ENCODE data around the gene MC4R. TPM values are rescaled to one million over a fixed set of nuclear protein-coding genes. Genes with fewer than 3 reads are reported as not detected.

Gene MC4R
- total and polyA plus RNA-seq, 2 of the 4 experiments (the other 2 are of a cell fraction), result 0.14 to 0.18 TPM

DNA sequence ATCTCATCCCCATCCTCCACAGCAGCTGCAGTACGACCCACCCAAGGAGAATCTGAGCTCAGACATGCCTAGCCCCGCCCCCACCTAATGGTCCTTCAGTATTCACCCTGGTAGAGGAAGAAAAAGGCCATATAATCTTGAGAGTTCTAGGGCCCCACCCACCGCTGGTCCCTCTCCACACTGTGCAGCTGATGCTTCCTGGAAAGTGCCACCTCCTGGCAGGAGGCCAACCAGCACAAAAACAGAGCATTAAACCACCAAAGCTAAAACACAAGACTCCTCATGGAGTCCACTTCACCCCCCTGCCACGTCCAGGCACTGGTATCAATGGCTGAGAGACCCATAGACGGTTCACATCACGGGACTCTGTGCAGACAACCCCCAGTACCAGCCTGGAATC, 40.7 kb downstream of the MC4R start:
- Histone ChIP-seq H3K9ac (ENCODE audit: low read depth, low read length) (no peak overlapping the region), H4K8ac (ENCODE audit: low read depth in 2 of 2, low read length in 2 of 2) (no peak overlapping the region), H2BK5ac (ENCODE audit: low read depth, low read length, poor library complexity, severe bottlenecking) (no peak overlapping the region), H3K4ac (ENCODE audit: low read depth, low read length) (no peak overlapping the region), H3K9me1 (ENCODE audit: insufficient read depth, low read length) (no peaks in the 10 kb centered on the region), H2BK15ac (ENCODE audit: low read depth, low read length) (no peak overlapping the region), H3K27ac (ENCODE audit: insufficient read depth, low read length) (no peak overlapping the region), H3K36me3 (ENCODE audit: control insufficient read depth, insufficient read depth, low read length) (no peaks in the 10 kb centered on the region), H2BK120ac (ENCODE audit: low read depth, low read length) (no peak overlapping the region), H3K56ac (ENCODE audit: extremely low read depth, insufficient read depth, low read length) (no peak overlapping the region), H2AFZ (replicated peaks; ENCODE audit: low read length, poor library complexity) (no peak overlapping the region), H3K23ac (ENCODE audit: low read depth, low read length) (no peak overlapping the region), H2BK20ac (ENCODE audit: low read depth, low read length) (no peak overlapping the region), H4K20me1 (ENCODE audit: insufficient read depth, low read length) (no peaks in the 10 kb centered on the region), H2AK9ac (replicated peaks; ENCODE audit: low read depth, low read length, poor library complexity) (no peak overlapping the region), H4K91ac (ENCODE audit: insufficient read depth, low read depth, low read length) (no peak overlapping the region), H3K18ac (ENCODE audit: low read depth, low read length) (no peak overlapping the region), H3K79me1 (ENCODE audit: low read depth in 1 of 2, low read length in 2 of 2) (no peaks in the 10 kb centered on the region), H3K4me2 (ENCODE audit: low read depth, low read length) (no peak overlapping the region), H2AK5ac (ENCODE audit: low read depth, low read length) (no peak overlapping the region), H3K14ac (replicated peaks; ENCODE audit: low read depth, low read length) (no peak overlapping the region), H4K5ac (ENCODE audit: low read depth, low read length) (no peak overlapping the region), H3K27me3 (ENCODE audit: control insufficient read depth, insufficient read depth, low read length) (no peaks in the 10 kb centered on the region), H3K4me3 (ENCODE audit: insufficient read depth, low read depth, low read length) (no peak overlapping the region), H3K9me3 (ENCODE audit: control insufficient read depth, insufficient read depth, low read length) (no peaks in the 10 kb centered on the region), H3K4me1 (ENCODE audit: control insufficient read depth, insufficient read depth, low read length) (no peaks in the 10 kb centered on the region)
- DNase-seq, result no peak
- CTCF ChIA-PET, result no interaction called here
- no peak for ATAC-seq (ENCODE audit: low read depth)
- BruUV-seq (replicated peaks), result no TSS peak
- dilution Hi-C loops (cut with HindIII; ENCODE audit: low sequenced_read_pairs, unreplicated experiment), result no loop called here
- POLR2A ChIA-PET (ENCODE audit: unreplicated experiment), result no interaction called here
- in situ Hi-C loops (cut with MboI; ENCODE audit: low sequenced_read_pairs), result no loop called here
- no CpG with 5 or more reads among the region's 6 CpGs for WGBS, 2 experiments (ENCODE audit: extremely low coverage in 2 of 2, insufficient read length in 1 of 2)
- intact Hi-C loops (cut with micrococcal nuclease), result no loop called here
- TF ChIP-seq RFX5 (IDR thresholded peaks at IDR 0.05; ENCODE audit: low read depth, low read length) (no peak), RCOR1 (IDR thresholded peaks at IDR 0.05; ENCODE audit: insufficient replicate concordance, low read length) (no peak), MAFK (IDR thresholded peaks at IDR 0.05; ENCODE audit: low read depth, low read length) (no peak), BHLHE40 (IDR thresholded peaks at IDR 0.05; ENCODE audit: low read depth, low read length) (no peak), CHD1 (IDR thresholded peaks at IDR 0.05; ENCODE audit: low read depth, low read length) (no peak), CTCF (conservative IDR thresholded peaks at IDR 0.05; ENCODE audit: low read depth, low read length) (no peak), POLR2A (IDR thresholded peaks at IDR 0.05; ENCODE audit: low read depth, low read length) (no peak), RAD21 (IDR thresholded peaks at IDR 0.05; ENCODE audit: low read length) (no peak), FOS (IDR thresholded peaks at IDR 0.05; ENCODE audit: low read depth, low read length) (no peak), ELK1 (IDR thresholded peaks at IDR 0.05; ENCODE audit: borderline replicate concordance, low read depth, low read length) (no peak), NFE2L2 (IDR thresholded peaks at IDR 0.05; ENCODE audit: low read depth, low read length) (no peak), SMC3 (IDR thresholded peaks at IDR 0.05; ENCODE audit: low read depth, low read length) (no peak), MAZ (IDR thresholded peaks at IDR 0.05; ENCODE audit: borderline replicate concordance, low read depth, low read length) (no peak)
- TF ChIP-seq, protein P1, sequence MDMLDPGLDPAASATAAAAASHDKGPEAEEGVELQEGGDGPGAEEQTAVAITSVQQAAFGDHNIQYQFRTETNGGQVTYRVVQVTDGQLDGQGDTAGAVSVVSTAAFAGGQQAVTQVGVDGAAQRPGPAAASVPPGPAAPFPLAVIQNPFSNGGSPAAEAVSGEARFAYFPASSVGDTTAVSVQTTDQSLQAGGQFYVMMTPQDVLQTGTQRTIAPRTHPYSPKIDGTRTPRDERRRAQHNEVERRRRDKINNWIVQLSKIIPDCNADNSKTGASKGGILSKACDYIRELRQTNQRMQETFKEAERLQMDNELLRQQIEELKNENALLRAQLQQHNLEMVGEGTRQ (IDR thresholded peaks at IDR 0.05; ENCODE audit: low read depth, low read length), result no peak
